Liver (tissue), 3 donors: ENCODE data around the gene OTUB1.

ENCODE experiments used
- ATF3 ChIP-seq: IDR thresholded peaks from 2 replicates; pipeline ENCODE4 v1.6.1; 2016; ENCODE audit warnings: antibody characterized with exemption
- FOXA1 ChIP-seq: IDR thresholded peaks from 2 replicates; pipeline ENCODE4 v1.6.1; 2016; ENCODE audit warnings: antibody characterized with exemption
- GABPA ChIP-seq, 2 donors: IDR thresholded peaks in 1 of 2; conservative IDR thresholded peaks in 1 of 2; 2 replicates each; pipeline ENCODE4 v1.6.1; 2016; ENCODE audit warnings: antibody characterized with exemption in 2 of 2, mild to moderate bottlenecking in 1 of 2, moderate library complexity in 1 of 2
- HNF4G ChIP-seq: IDR thresholded peaks from 2 replicates; pipeline ENCODE4 v1.6.1; 2016; ENCODE audit warnings: antibody characterized with exemption
- JUND ChIP-seq, 2 donors: IDR thresholded peaks; 2 replicates each; pipeline ENCODE4 v1.6.1; 2016; ENCODE audit warnings: antibody characterized with exemption in 2 of 2
- RAD21 ChIP-seq, 2 donors: IDR thresholded peaks; 2 replicates each; pipeline ENCODE4 v1.6.1; 2016; ENCODE audit warnings: antibody characterized with exemption in 2 of 2, mild to moderate bottlenecking in 2 of 2
- SP1 ChIP-seq: IDR thresholded peaks from 2 replicates; pipeline ENCODE4 v1.6.1; 2018; ENCODE audit warnings: antibody characterized with exemption, mild to moderate bottlenecking
- TAF1 ChIP-seq: conservative IDR thresholded peaks from 2 replicates; pipeline ENCODE4 v1.6.1; 2016; ENCODE audit warnings: antibody characterized with exemption, mild to moderate bottlenecking
- YY1 ChIP-seq: IDR thresholded peaks from 2 replicates; pipeline ENCODE4 v1.6.1; 2016; ENCODE audit warnings: antibody characterized with exemption, mild to moderate bottlenecking
- ZBTB33 ChIP-seq: IDR thresholded peaks from 2 replicates; pipeline ENCODE4 v1.6.1; 2016; ENCODE audit warnings: antibody characterized with exemption
- TF ChIP-seq, protein P1 (sequence below): fragments of 150-350 bp; IDR thresholded peaks from 2 replicates; pipeline ENCODE4 v1.5.1; 2017; ENCODE audit warnings: improper control_type of control experiment, low read depth, low read length; ENCODE audit not compliant: missing input control
- TF ChIP-seq, protein P2 (sequence below): IDR thresholded peaks from 2 replicates; pipeline ENCODE4 v1.6.1; 2016; ENCODE audit warnings: antibody characterized with exemption
- TF ChIP-seq, protein P3 (sequence below): IDR thresholded peaks from 2 replicates; pipeline ENCODE4 v1.6.1; 2016; ENCODE audit warnings: antibody characterized with exemption, mild to moderate bottlenecking
- donor health status: healthy.
- donor health status: healthy.

DNA sequence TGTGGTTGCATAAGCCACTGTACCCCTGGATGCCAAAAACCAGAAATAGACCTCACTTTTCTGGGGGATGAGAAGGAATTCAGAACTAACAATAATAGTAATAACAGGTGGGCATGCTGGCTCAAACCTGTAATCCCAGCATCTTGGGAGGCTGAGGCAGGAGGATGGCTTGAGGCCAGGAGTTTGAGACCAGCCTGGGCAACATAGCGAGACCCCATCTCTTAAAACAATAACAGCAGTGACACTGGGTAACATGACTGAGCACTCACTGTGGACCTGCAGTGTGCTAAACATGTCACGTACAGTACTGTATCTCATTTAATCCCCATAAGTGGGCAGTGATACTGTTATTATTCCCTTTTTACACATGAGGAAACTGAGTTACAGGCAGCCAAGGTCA, 59.5 kb downstream of the OTUB1 start:
- TF ChIP-seq, protein P1, sequence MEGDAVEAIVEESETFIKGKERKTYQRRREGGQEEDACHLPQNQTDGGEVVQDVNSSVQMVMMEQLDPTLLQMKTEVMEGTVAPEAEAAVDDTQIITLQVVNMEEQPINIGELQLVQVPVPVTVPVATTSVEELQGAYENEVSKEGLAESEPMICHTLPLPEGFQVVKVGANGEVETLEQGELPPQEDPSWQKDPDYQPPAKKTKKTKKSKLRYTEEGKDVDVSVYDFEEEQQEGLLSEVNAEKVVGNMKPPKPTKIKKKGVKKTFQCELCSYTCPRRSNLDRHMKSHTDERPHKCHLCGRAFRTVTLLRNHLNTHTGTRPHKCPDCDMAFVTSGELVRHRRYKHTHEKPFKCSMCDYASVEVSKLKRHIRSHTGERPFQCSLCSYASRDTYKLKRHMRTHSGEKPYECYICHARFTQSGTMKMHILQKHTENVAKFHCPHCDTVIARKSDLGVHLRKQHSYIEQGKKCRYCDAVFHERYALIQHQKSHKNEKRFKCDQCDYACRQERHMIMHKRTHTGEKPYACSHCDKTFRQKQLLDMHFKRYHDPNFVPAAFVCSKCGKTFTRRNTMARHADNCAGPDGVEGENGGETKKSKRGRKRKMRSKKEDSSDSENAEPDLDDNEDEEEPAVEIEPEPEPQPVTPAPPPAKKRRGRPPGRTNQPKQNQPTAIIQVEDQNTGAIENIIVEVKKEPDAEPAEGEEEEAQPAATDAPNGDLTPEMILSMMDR: no peak
- TF ChIP-seq YY1: no peak
- no peak for TF ChIP-seq SP1
- no peak for TF ChIP-seq GABPA (IDR thresholded peaks at IDR 0.05 in 1 of 2, conservative IDR thresholded peaks at IDR 0.05 in 1 of 2)
- TF ChIP-seq, protein P2, sequence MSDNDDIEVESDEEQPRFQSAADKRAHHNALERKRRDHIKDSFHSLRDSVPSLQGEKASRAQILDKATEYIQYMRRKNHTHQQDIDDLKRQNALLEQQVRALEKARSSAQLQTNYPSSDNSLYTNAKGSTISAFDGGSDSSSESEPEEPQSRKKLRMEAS: no peak
- no peak for TF ChIP-seq JUND (IDR thresholded peaks at IDR 0.05)
- TF ChIP-seq FOXA1: no peak
- TF ChIP-seq ZBTB33: no peak
- no peak for TF ChIP-seq HNF4G
- TF ChIP-seq RAD21 (IDR thresholded peaks at IDR 0.05): no peak
- TF ChIP-seq ATF3: no peak
- TF ChIP-seq, protein P3, sequence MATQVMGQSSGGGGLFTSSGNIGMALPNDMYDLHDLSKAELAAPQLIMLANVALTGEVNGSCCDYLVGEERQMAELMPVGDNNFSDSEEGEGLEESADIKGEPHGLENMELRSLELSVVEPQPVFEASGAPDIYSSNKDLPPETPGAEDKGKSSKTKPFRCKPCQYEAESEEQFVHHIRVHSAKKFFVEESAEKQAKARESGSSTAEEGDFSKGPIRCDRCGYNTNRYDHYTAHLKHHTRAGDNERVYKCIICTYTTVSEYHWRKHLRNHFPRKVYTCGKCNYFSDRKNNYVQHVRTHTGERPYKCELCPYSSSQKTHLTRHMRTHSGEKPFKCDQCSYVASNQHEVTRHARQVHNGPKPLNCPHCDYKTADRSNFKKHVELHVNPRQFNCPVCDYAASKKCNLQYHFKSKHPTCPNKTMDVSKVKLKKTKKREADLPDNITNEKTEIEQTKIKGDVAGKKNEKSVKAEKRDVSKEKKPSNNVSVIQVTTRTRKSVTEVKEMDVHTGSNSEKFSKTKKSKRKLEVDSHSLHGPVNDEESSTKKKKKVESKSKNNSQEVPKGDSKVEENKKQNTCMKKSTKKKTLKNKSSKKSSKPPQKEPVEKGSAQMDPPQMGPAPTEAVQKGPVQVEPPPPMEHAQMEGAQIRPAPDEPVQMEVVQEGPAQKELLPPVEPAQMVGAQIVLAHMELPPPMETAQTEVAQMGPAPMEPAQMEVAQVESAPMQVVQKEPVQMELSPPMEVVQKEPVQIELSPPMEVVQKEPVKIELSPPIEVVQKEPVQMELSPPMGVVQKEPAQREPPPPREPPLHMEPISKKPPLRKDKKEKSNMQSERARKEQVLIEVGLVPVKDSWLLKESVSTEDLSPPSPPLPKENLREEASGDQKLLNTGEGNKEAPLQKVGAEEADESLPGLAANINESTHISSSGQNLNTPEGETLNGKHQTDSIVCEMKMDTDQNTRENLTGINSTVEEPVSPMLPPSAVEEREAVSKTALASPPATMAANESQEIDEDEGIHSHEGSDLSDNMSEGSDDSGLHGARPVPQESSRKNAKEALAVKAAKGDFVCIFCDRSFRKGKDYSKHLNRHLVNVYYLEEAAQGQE: no peak
- no peak for TF ChIP-seq TAF1
